Calu3 (cell line): ENCODE measurements around the gene CDKN2B-AS1. TPM values are rescaled to one million over a fixed set of nuclear protein-coding genes. Genes with fewer than 3 reads are reported as not detected.

Experiments
- BruUV-seq: library from RNA; stranded (reverse); fragments of 400-500 nt; replicated peaks from 2 replicates; lab custom pipeline; 2021; lab: Mats Ljungman, UMichigan
- CTCF ChIA-PET: fragments of 300-600 bp; sonication (Branson Sonifier 250); formaldehyde crosslinking; loops from one replicate; lab custom pipeline; 2022; ENCODE audit warnings: antibody characterized with exemption; lab: Charles Lee
- DNase-seq: peaks from one replicate; pipeline ENCODE4 v3.0.0; 2022
- H3K27ac Mint-ChIP-seq: one replicate; pipeline ENCODE4 v1.8.0; 2022; ENCODE audit warnings: mixed read lengths; ENCODE audit not compliant: unreplicated experiment
- H3K27me3 Mint-ChIP-seq: one replicate; pipeline ENCODE4 v1.8.0; 2022; ENCODE audit warnings: mixed read lengths; ENCODE audit not compliant: unreplicated experiment
- H3K36me3 Mint-ChIP-seq: one replicate; pipeline ENCODE4 v1.8.0; 2022; ENCODE audit warnings: mild to moderate bottlenecking, moderate library complexity, mixed read lengths; ENCODE audit not compliant: insufficient read depth, unreplicated experiment
- H3K4me1 Mint-ChIP-seq: one replicate; pipeline ENCODE4 v1.8.0; 2022; ENCODE audit warnings: mild to moderate bottlenecking, low read depth, mixed read lengths; ENCODE audit not compliant: unreplicated experiment
- H3K4me3 Mint-ChIP-seq: one replicate; pipeline ENCODE4 v1.8.0; 2022; ENCODE audit warnings: mild to moderate bottlenecking, low read depth, moderate library complexity, mixed read lengths; ENCODE audit not compliant: unreplicated experiment
- H3K9me3 Mint-ChIP-seq: one replicate; pipeline ENCODE4 v1.8.0; 2022; ENCODE audit warnings: low read depth, mixed read lengths; ENCODE audit not compliant: unreplicated experiment
- intact Hi-C: fragments of 100-400 bp; cut with micrococcal nuclease; formaldehyde crosslinking; loops from one replicate; pipeline ENCODE4 v1.10.0; 2022; ENCODE audit not compliant: unreplicated experiment
- total RNA-seq: library from RNA; stranded (reverse); gene quantifications from 2 replicates; pipeline ENCODE4 v1.2.3, GENCODE V29; 2022
- TF ChIP-seq, protein P1 (sequence below): fragments of 200-600 bp; IDR thresholded peaks from one replicate; pipeline ENCODE4 v1.8.0; 2022; ENCODE audit warnings: antibody characterized with exemption; ENCODE audit not compliant: unreplicated experiment

Gene CDKN2B-AS1
- total RNA-seq, 1 experiment from 2014 or later = 8.9 TPM

DNA sequence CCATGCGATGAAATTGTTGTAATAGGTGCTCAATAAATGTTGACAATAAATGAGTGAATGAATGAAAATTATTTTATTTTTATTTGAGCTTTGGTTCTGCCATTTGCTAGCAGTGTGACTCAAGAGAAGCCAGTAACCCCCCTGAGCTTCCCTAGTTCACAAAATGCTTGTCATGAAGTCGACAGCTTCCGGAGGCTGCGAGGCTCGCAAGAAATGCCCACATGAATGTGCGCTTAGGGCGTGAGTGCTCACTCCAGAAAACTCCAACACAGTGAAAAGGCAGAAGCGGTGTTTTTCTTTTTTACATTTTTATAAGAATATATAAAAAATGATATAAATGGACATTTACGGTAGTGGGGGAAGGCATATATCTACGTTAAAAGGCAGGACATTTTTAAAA lies 26.9 kb upstream of the CDKN2B-AS1 start:
- DNase-seq = no peak
- no peak overlapping the region for H3K4me3 Mint-ChIP-seq
- CTCF ChIA-PET = no interaction called here
- H3K27ac Mint-ChIP-seq = no peak overlapping the region
- H3K9me3 Mint-ChIP-seq = no peaks in the 10 kb centered on the region
- H3K4me1 Mint-ChIP-seq = peaks cover 30% of the 10 kb centered on the region
- H3K36me3 Mint-ChIP-seq = peaks cover 79% of the 10 kb centered on the region
- no TSS peak for BruUV-seq
- TF ChIP-seq, protein P1, sequence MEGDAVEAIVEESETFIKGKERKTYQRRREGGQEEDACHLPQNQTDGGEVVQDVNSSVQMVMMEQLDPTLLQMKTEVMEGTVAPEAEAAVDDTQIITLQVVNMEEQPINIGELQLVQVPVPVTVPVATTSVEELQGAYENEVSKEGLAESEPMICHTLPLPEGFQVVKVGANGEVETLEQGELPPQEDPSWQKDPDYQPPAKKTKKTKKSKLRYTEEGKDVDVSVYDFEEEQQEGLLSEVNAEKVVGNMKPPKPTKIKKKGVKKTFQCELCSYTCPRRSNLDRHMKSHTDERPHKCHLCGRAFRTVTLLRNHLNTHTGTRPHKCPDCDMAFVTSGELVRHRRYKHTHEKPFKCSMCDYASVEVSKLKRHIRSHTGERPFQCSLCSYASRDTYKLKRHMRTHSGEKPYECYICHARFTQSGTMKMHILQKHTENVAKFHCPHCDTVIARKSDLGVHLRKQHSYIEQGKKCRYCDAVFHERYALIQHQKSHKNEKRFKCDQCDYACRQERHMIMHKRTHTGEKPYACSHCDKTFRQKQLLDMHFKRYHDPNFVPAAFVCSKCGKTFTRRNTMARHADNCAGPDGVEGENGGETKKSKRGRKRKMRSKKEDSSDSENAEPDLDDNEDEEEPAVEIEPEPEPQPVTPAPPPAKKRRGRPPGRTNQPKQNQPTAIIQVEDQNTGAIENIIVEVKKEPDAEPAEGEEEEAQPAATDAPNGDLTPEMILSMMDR = no peak
- intact Hi-C loops = no loop called here
- H3K27me3 Mint-ChIP-seq = no peaks in the 10 kb centered on the region

DNA sequence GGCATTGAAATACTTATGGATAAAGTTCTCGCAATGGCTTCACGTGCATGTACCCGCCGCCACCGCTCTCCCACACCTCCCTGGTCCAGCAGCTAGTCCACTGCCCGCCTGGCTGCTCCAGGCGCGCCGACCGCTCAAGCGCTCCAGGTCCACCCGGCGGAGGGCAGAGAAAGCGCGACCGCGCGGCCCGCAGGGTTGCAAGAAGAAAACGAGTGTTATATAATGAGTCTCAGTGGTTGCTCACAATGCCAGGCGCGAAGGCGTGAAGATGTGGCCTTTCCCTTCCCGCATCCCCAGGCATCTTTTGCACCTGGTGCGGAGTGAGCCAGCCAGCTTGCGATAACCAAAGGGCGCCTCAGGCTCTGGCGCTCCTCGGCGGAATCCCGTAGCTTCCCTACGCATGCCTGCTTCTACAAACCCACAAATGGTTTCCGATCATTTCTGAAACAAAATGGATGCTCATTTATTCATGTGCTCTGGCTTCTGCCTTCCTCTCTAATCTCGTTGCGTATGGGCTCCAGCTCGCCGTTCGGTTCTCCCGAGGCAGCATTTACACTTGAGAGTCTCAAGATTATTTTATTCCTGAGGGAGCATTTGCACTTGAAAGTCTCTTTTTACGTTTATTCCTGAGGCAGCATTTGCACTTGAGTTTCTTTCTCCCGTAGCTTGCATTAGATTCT lies 26.1 kb upstream of the CDKN2B-AS1 start:
- Mint-ChIP-seq H3K27ac (peak overlapping the region; percentile 43), H3K9me3 (no peaks in the 10 kb centered on the region), H3K27me3 (no peaks in the 10 kb centered on the region), H3K4me3 (no peak overlapping the region), H3K4me1 (peaks cover 30% of the 10 kb centered on the region), H3K36me3 (peaks cover 85% of the 10 kb centered on the region)
- intact Hi-C loops = no loop called here
- no TSS peak for BruUV-seq
- TF ChIP-seq, protein P1 = no peak
- DNase-seq = no peak
- CTCF ChIA-PET = no interaction called here

GRCh38 chr9:21969011-21969940 lies 25.3 kb upstream of the CDKN2B-AS1 start:
- TF ChIP-seq, protein P1 = no peak
- DNase-seq = no peak
- peaks cover 93% of the 10 kb centered on the region for H3K36me3 Mint-ChIP-seq
- CTCF ChIA-PET = interaction anchor here (0.7 kb wide), 2 partner anchors 12 to 133 kb away, joined by 3 to 5 read pairs; no protein-coding TSS in a partner anchor
- H3K4me3 Mint-ChIP-seq = no peak overlapping the region
- peaks cover 30% of the 10 kb centered on the region for H3K4me1 Mint-ChIP-seq
- H3K27ac Mint-ChIP-seq = peak overlapping the region; percentile 43
- no peaks in the 10 kb centered on the region for H3K27me3 Mint-ChIP-seq
- no peaks in the 10 kb centered on the region for H3K9me3 Mint-ChIP-seq
- intact Hi-C loops = no loop called here
- no TSS peak for BruUV-seq

- Mint-ChIP-seq H3K9me3 (no peaks in the 10 kb centered on the region), H3K27ac (no peak overlapping the region), H3K27me3 (no peaks in the 10 kb centered on the region), H3K4me3 (no peak overlapping the region), H3K4me1 (peaks cover 30% of the 10 kb centered on the region), H3K36me3 (peaks cover 96% of the 10 kb centered on the region)
- intact Hi-C loops = loop anchor here (5.0 kb wide), 1 partner anchor 158 kb away; no protein-coding TSS in a partner anchor
- CTCF ChIA-PET = interaction anchor here (0.7 kb wide), 2 partner anchors 11 to 134 kb away, joined by 3 to 5 read pairs; no protein-coding TSS in a partner anchor
- TF ChIP-seq, protein P1 = no peak
- BruUV-seq = no TSS peak
- DNase-seq = no peak
Observed at GRCh38 chr9:21969951-21970799, 24.4 kb upstream of the CDKN2B-AS1 start.
